KOPT-K1 (cell line): ENCODE measurements around the gene NHLH2.

Experiments
- H3K27ac ChIP-seq: fragments of 200-600 bp; sonication (generic); 2 replicates; pipeline ENCODE4 v1.5.1; 2016; ENCODE audit warnings: antibody characterized with exemption, mild to moderate bottlenecking, low read depth, low read length; ENCODE audit not compliant: poor library complexity, severe bottlenecking
- H3K36me3 ChIP-seq: fragments of 200-600 bp; sonication (generic); 2 replicates; pipeline ENCODE4 v1.5.1; 2017; ENCODE audit warnings: antibody characterized with exemption, mild to moderate bottlenecking, low read length, moderate library complexity; ENCODE audit not compliant: insufficient read depth
- H3K9me3 ChIP-seq: fragments of 200-600 bp; sonication (generic); 2 replicates; pipeline ENCODE4 v1.5.1; 2017; ENCODE audit warnings: antibody characterized with exemption, low read length, mild to moderate bottlenecking; ENCODE audit not compliant: insufficient read depth, poor library complexity, severe bottlenecking

Gene NHLH2

GRCh38 chr1:115796897-115797296 lies 44.0 kb downstream of the NHLH2 start:
- Histone ChIP-seq H3K9me3 (no peaks in the 10 kb centered on the region), H3K27ac (no peak overlapping the region), H3K36me3 (no peaks in the 10 kb centered on the region)

DNA sequence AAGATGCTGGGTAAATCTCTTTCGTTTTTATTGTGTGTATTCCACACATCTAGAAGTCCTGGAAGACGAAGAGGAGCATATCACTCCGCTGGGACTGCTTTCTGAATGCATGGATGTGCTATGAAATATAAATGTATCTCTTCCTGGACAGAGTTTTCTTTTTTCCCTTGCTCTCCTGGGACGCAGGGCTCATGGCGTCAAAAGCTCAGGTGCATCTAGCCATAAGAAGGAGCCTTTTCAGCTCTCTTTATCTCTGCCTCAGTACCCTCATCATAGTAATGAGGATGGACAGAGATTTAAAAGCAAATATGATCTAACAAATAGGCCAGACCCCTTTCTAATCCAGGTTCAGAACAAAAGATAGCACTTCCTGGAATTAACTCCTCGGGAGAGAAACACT lies 44.9 kb downstream of the NHLH2 start:
- H3K27ac ChIP-seq = no peak overlapping the region
- no peaks in the 10 kb centered on the region for H3K36me3 ChIP-seq
- H3K9me3 ChIP-seq = no peaks in the 10 kb centered on the region

DNA sequence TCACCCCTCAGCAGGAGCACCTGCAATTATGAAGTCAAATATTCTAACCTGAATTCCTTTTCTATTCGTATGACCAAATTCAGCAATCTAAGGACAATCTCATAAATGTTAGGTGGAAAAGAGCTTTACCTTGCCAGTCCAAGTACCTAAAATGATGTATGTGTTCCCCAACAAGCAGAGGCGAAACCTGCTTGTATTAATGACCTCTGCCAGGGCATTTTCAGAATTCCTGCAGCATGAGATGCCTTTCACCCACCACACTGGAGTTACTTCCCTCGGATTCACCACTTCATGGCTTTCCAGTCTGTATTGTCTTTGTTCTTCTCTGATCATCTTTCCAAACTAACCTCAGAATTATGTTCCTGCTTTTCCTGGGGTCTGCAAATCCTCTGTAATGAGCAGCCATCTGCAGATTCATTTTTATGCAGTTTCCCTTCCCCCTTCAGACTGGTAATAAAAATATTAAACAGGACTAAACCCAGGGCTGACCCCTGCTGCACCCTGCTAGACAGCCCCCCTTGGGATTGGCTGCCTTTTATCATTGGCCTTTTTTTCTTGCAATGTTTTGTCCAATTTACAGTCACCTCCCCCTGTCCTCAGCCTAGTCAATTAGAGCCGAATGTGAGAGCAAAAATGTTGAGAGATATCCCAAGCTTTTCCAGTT lies 45.8 kb downstream of the NHLH2 start:
- H3K9me3 ChIP-seq = no peaks in the 10 kb centered on the region
- H3K27ac ChIP-seq = no peak overlapping the region
- no peaks in the 10 kb centered on the region for H3K36me3 ChIP-seq

GRCh38 chr1:115793162-115793561 lies 47.8 kb downstream of the NHLH2 start:
- no peak overlapping the region for H3K27ac ChIP-seq

DNA sequence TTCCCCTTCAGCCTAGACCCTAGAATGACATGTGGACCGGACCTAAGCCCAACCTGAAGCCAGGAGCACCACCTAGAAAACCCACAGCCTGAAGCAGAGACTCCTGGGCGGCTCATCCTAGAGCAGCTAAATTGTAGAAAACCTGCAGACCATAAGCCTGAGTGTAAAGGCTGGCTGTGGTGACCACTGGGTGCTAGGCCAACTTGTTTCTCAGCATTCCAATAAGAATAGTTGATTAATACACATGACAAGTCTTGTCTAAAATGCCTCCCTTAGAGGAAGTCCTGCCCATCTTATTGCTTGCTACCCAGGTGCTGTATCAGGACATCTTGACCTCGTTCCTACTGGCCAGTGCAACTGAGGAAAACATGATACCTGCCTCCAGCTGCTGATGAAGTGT lies 49.1 kb downstream of the NHLH2 start:
- Histone ChIP-seq H3K9me3 (peaks cover 7% of the 10 kb centered on the region), H3K27ac (no peak overlapping the region), H3K36me3 (no peaks in the 10 kb centered on the region)

More at GRCh38 chr1:115793162-115793561, 47.8 kb downstream of the NHLH2 start:
- Histone ChIP-seq H3K36me3 (no peaks in the 10 kb centered on the region), H3K9me3 (no peaks in the 10 kb centered on the region)

DNA sequence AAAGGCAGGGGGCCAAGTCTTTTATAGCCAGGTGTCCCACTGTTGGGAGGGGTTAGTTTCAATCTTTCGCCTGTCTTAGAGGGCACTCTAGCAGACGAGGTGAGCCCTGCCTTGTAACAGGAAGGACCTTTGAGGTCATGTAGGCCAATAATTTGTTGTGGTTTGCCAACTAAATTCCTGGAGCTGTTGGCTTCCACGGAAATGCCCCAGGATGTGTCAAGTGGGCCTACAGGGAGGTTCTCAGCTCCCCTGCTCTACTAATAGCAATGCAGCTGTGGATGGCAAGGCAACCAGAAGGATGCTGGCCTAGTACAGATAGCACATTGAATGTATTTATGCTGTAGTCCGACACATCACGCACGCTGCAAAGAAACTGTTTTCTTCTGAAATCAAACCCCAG lies 50.1 kb downstream of the NHLH2 start:
- Histone ChIP-seq H3K36me3 (no peaks in the 10 kb centered on the region), H3K27ac (no peak overlapping the region)

GRCh38 chr1:115790356-115790755 lies 50.6 kb downstream of the NHLH2 start:
- H3K27ac ChIP-seq = no peak overlapping the region
- H3K9me3 ChIP-seq = peaks cover 7% of the 10 kb centered on the region
- H3K36me3 ChIP-seq = no peaks in the 10 kb centered on the region

More for the DNA sequence above, 50.1 kb downstream of the NHLH2 start:
- peaks cover 7% of the 10 kb centered on the region for H3K9me3 ChIP-seq
